Fibroblast of skin of right quadriceps (primary cell): Measurements from ENCODE around the gene GRWD1.
"Not testable (repeated sequence)": the region's sequence is repeated elsewhere in the genome, so short reads cannot be mapped to it uniquely, and the experiment has no call there.

Source experiments
- DNase-seq: peaks from one replicate; pipeline ENCODE4 v3.0.0-alpha.2; 2013

GRWD1 gene

DNA sequence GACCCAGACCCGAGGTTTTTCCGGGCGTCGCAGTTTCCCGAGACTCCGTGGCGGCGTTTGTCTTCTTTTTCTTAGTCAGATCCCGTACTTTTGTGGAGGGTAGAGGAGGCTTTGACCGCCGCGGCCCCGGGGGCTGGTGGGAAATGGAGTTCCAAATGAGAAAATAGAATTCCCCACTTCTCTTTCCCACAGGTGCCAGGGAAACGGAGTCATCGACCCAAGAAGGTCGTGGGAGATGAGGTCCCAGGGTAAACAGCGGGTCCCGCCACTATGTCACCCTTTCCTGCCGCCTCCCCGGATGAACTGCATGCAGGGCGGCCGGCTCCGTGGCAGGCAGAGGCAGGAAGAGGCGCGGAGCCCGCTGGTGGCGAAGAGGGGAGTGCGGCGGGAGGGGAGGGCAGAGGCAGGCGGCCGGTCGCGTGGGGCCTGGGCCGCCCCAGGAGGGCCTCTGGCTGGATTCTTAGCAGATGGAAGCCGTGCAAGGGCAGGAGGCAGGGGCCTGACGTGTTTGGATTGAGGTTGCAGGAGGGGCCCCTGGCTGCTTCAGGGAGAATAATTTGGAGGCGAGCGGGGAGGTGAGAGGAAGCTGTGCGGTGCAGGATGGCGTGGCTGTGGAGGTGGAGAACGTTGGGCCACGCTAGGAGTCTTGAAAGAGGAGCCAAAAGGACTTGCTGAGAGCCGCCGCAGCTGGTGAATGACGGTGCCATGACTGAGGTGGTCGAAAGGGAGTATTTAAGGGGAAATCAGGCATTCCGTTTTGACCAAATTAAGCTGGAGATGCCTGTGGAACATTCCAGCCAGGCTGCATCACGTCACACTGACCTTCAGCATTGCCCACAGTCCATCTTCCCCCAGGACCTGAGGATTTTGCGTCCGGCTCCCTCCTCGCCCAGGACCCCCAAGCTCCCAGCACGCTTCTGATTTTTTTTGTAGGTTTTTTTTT, 35.0 kb downstream of the GRWD1 start:
- peak; percentile 40 for DNase-seq

DNA sequence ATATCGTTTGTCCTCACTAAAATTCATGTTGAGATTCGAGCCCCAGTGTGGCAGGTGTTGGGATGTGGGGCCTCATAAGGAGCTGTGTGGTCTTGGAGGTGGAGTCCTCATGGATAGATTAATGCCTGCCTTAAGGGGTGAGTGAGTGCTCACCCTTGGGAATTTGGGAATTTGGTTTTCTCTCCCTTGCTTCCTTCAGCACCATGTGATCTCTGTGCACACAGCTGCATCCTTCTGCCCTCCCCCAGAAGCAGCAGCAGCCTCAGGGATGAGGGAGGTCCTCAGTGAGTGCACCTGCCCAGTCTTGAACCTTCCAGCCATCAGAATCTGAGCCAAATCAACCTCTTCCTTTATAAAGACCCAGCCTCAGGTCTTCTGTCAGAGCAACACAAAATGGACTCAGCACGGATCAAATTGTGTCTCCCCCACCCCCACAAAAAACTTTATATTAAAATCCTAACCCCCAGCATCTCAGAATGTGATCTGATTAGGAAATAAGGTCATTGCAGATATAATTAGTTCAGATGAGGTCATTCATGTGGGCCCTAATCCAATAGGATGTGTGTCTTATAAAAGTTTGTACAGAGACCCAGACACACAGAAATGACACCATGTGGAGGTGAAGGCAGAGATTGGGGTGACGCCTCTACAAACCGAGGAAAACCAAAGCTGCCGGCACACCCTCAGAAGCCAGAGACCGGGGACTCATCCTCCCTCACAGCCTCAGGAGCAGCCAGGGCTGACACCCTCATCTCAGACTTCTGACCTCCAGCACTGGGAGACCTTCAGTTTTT, 36.3 kb downstream of the GRWD1 start:
- DNase-seq = peak; percentile 52

DNA sequence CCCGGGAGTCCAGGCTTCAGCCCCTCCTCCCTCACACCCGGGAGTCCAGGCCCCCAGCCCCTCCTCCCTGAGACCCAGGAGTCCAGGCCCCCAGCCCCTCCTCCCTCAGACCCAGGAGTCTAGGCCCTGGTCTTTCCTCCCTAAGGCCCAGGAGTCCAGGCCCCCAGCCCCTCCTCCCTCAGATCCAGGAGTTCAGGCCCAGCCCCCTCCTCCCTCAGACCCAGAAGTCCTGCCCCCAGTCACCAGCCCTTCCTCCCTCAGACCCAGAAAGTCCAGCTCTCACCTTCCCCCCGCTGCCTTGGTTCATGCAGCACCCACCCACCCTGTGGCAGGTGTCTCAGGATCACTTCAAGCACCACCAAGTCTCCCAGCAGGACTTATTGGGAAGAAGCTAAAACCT, 37.5 kb downstream of the GRWD1 start:
- DNase-seq = no peak

DNA sequence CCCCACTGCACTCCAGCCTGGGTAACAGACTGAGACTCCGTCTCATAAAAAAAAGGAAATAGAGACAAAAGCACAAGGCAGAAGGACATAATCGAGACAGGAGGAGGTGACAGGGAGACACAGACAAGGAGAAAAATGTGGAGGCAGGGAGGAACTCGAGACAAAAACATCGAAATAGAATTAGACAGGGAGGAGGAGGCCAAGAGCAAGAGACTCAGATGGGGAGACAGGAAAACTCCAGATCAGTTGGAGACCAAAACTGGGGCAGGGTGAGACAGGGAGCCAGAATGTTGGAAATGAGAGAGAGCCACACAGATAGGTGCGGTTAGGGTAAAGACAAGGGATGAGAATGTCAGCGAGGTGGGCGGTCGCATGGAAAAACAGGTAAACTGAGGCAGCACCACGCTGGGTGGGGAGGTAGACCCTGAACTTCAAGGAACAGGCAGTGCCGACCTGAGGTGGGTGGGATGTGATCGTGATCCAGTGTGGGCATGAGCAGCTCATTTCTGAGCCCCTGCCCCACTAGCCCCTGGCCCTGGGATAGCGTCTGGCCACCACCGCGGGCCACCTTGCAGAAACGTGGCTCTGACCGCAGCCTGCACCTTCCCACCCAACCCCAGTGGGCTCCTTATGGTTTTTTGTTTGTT, 38.6 kb downstream of the GRWD1 start:
- no peak for DNase-seq

DNA sequence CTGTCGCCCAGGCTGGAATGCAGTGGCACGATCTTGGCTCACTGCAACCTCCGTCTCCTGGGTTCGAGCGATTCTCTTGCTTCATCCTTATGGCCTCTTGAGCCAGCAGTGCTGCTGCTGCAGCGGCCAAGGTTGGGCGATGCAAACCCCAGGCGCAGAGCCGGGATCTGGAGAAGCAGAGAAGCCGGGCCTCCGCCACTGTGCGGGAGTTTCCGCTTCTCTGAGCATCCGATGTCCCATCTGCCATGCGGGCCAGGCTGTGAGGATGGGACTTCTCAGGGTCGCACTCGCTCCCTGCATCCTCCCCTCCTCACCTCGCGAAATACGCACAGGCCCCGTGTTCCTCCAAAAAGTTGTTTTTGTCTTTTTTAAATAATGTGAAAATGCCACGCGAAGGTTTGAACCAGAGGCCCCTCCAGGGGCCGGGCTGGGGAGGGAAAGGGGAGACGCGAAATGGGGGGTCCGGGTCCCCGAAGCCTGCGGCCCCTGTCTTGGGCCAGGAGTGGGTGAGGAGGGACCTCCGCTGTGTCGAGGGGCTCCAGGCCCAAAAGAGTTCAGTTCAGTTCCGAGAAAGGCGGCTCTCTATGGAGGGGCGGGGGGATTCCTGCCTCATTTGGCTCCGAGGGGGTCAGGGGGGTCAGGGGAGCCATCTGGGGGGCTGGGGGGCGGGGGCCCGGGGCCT, 39.3 kb downstream of the GRWD1 start:
- DNase-seq = no peak

DNA sequence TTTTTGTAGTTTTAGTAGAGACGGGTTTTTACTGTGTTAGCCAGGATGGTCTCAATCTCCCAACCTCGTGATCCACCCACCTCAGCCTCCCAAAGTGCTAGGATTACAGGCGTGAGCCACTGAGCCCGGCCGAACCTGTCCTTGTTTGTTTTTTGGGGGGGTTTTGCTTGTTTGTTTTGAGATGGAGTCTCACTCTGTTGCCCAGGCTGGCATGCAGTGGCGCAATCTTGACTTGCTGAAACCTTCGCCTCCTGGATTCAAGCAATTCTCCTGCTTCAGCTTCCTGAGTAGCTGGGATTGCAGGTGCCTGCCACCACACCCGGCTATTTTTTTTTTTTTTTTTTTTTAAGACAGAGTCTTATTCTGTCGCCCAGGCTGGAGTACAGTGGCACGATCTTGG, 40.9 kb downstream of the GRWD1 start:
- not testable (repeated sequence) for DNase-seq

- no peak for DNase-seq
Observed at GRCh38 chr19:48487544-48487943, 41.8 kb downstream of the GRWD1 start.

DNA sequence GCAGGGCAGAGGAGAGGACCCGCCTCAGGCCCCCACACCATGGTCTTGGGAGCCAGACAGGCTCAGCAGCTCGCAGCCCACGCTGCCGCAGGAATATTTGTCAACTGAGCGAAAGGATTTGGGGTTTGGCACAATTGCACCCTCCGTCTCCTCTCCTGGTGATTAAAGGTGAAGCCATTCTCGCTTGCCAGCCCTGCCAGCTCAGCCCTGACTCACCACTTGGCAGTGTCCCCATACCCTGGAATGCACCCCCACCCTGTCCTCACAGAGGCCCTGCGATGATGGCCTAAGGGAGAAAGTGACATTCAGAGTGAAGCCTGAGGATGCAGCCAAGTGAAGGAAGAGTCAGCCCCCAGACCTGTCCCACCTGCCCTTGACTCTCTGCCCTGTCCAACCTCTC, 42.2 kb downstream of the GRWD1 start:
- DNase-seq = peak; percentile 79

- DNase-seq = not testable (repeated sequence)
Observed at GRCh38 chr19:48488478-48488877, 42.7 kb downstream of the GRWD1 start.

DNA sequence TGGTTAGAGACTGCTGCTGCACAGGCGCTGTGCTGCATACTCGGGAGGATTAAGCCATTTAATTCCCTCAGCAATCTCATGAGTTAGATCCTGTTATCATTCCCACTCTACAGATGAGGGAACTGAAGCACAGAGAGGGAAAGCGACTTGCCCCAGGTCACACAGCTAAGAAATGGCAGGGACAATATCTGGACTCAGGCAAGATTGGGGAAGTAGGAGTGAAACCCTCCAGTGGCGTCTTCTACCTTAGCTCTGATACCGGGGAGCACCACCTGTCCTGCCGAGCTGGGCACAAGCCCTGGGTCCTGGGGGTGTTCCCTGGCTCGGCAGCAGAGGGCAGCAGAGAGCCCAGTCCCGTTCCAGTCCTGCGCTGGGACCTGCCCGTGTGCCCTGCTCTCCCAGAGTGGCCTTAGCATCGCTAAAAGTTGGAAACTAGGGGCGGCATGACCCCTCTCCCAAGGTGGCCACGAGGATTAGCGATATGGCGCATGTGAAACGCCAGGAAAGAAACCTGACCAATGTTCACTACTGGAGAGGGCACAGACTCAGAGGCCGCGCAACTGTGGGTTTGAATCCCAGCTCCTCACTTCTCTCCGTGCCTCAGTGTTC, 43.9 kb downstream of the GRWD1 start:
- DNase-seq = peak; percentile 35

DNA sequence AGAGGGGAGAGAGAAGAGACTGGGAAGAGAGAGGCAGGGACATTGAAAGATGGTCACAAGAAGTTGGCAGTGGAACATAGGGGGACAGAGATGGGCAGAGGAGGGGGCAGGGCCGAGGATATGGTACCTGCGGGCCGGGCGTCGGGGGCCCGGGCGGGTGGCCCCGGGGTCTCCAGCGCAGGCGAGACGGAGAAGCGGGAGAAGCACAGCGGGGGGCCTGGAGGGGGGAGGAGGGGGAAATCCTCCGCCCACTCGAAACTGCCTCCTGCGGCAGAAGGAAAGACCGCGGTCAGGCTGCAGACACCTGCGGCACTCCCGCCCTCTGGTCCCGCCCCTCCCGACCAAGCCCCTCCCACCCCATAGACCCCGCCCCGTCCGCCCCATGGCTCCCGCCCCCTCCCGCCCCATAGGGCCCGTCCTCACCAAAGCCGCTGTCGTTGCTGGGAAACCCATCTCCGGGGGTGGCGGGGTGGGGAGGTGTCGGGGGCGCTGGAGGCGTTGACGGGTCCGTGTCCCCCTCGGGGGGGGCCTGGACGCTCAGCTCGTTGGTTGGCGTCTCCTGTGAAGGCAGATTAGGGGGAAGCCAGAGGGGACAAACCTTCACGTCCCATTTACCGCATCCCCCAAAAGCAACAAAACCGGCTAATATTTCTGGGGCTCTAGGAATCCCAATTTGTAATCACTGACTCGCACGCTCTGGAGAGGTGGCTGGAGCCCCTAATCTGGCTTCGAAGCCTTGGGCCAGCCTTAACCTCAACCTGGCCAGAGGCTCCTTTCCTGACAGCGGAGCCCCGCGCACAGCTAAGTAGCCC, 45.4 kb downstream of the GRWD1 start:
- no peak for DNase-seq

DNA sequence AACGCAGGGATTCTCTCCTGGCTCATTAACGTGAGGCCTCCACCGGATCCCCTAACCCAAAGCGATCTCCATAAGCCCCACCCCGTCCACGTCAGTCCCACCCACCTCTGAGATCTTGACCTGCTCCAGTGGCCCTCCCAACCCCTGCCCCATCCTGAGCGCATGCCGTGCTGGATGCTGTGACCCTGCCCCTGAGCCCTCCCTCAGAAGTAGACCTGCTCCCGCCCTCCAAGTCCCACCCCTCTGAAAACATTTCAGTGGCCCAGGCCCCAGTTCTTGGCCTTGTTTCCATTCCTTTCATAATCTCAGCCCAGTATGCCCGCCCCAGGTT, 46.0 kb downstream of the GRWD1 start:
- DNase-seq = no peak

DNA sequence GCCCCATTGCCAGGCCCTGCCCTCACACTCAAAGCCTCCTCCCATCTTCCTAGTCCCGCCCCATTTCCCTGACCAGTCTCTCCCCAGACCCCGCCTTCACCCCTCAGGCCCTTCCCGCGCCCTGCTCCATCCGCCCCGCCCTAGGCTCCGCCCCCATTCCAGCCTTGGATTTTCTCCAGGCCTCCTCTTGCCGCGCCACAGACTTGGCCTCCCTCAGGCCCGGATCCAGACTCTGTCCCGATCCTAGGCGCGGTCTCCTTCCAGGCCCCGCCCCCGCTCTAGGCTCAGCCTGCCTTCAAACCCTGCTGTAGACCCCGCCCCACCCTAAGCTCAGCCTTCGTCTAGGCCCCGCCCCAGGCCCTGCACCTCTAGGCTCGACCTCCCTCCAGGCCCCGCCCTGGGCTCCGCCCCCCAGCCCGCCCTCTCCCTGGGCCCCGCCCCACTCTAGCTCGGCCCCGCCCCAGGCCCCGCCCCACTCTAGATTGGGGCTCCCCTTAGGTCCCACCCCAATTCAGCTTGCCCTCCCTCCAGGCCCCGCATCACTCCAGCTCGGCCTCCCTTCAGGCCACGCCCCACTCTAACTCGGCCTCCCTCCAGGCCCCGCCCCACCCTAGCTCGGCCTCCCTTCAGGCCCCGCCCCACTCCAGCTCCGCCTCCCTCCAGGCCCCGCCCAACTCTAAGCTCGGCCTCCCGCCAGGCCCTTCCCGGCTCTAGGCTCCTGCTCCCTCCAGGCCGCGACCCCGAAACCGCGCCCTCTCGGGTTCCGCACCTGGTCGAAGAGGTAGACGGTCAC, 47.3 kb downstream of the GRWD1 start:
- peak; percentile 97 for DNase-seq

GRCh38 chr19:48493718-48494401, 48.1 kb downstream of the GRWD1 start:
- no peak for DNase-seq

DNA sequence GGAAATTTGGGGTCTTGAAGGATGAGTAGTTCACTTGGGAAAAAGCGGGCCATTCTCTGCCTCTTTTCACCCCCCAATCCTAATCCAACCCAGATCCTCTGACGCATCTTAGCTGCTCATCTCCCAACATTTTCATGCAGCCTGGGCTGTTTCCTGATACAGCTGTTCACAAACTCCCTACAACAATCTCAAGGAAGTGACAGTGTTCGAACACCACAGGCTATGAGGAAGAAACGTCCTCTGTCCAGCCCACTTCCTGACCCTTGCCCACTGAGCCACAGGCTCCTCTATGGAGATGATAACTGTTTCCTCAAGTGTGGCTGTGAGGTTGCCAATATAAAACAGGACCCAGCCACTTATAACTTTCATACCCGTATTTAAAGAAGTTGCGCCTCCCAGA, 49.6 kb downstream of the GRWD1 start:
- no peak for DNase-seq

- no peak for DNase-seq
Observed at GRCh38 chr19:48496959-48497727, 51.4 kb downstream of the GRWD1 start.

DNA sequence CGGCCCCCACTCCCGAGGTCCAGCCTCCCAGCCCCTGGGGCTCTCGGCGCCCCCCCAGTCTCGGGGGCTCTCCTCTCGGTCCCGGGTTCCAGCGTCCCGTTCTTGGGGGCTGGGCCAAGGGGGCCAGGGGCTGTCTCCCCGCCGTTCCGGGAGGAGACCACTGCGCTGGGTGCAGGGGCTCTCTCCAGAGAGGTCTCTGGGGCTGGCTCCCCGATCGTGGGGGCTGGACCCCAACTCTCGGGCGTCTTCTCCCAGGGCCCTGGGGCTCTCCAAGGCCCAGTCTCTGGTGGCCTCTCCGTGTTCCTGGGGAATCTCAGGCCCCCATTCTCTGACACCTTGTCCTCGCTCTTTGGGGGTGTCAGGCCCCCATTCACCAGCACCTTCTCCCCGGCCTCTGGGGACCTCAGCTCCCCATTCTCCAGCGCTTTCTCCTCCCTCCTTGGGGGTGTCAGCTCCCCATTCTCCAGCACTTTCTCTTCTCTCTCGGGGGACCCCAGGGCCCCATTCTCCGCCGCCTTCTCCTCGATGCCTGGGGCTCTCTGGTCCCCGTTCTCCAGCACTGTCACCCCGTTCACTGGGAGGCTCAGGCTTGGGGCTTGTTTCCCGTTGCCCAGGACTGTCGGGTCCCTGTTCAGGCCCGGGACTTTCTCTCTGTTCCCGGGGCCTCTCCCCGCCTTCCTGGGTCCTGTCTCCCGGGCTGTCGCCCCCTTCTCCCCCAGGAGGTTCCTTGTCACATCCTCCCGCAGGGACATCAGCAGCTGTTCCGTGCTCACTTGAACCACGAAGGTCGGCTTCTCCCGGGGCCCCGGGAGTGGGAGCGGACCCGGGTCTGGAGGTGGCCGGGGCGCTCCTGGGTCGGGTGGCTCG, 52.2 kb downstream of the GRWD1 start:
- no peak for DNase-seq

DNA sequence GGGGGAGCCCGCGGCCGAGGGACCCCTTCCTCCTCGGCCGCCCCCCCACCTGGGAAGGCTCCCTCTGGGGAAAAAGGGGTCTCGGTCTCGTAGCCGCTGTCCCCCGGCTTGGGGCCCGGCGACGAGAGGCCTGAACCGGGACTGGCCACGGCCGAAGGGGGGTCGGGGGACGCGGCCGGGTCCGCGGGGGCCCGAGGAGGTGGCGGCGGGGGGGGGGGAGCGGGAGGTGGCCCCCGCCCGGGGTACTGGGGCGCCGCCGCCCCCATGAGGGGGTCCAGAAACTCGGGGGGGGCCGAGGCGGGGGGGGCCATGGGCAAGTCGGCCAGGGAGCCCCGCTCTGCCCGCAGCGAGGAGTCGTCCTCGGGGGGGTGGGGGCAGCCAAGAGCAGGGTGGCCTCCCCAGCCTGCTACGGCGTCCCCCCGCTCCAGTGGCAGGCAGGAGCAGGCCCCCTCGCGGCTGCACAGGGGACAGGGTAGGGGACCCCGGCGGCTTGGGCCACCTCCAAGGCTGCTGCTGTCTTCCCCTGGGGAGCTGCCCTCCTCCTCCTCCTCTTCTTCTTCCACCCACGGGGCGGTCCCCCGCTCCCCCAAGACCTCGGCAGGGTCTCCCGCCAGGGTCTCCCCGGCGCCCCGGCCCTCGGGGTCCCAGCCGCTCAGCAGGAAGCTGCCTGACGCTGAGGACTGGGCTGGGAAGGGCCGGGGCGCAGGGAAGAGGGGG, 53.0 kb downstream of the GRWD1 start:
- no peak for DNase-seq
